ENCODE results near the gene SIX3.

Gene SIX3

DNA sequence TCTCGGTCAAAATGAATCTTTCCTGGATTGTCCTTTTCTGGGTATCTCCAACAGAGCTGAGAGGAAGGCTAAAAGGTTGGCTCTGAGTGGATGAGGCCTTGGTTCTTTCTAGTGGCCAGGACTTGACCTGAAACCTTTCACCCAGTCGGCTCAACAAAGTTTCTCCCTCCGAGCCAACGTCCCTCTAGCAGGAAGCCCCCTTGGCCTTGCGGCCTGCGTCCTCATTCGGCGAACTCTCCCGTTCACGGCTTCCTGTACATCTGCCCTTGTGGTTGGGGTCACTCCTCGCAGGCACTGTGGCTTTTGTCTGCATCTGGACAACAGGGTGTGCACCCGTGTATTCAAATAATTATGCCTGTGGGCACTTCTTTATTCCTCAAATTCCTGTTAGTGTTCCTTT is 9.4 kb upstream of the SIX3 start:
- TF ChIP-seq, protein P1, sequence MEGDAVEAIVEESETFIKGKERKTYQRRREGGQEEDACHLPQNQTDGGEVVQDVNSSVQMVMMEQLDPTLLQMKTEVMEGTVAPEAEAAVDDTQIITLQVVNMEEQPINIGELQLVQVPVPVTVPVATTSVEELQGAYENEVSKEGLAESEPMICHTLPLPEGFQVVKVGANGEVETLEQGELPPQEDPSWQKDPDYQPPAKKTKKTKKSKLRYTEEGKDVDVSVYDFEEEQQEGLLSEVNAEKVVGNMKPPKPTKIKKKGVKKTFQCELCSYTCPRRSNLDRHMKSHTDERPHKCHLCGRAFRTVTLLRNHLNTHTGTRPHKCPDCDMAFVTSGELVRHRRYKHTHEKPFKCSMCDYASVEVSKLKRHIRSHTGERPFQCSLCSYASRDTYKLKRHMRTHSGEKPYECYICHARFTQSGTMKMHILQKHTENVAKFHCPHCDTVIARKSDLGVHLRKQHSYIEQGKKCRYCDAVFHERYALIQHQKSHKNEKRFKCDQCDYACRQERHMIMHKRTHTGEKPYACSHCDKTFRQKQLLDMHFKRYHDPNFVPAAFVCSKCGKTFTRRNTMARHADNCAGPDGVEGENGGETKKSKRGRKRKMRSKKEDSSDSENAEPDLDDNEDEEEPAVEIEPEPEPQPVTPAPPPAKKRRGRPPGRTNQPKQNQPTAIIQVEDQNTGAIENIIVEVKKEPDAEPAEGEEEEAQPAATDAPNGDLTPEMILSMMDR (IDR thresholded peaks at IDR 0.05): no peak

DNA sequence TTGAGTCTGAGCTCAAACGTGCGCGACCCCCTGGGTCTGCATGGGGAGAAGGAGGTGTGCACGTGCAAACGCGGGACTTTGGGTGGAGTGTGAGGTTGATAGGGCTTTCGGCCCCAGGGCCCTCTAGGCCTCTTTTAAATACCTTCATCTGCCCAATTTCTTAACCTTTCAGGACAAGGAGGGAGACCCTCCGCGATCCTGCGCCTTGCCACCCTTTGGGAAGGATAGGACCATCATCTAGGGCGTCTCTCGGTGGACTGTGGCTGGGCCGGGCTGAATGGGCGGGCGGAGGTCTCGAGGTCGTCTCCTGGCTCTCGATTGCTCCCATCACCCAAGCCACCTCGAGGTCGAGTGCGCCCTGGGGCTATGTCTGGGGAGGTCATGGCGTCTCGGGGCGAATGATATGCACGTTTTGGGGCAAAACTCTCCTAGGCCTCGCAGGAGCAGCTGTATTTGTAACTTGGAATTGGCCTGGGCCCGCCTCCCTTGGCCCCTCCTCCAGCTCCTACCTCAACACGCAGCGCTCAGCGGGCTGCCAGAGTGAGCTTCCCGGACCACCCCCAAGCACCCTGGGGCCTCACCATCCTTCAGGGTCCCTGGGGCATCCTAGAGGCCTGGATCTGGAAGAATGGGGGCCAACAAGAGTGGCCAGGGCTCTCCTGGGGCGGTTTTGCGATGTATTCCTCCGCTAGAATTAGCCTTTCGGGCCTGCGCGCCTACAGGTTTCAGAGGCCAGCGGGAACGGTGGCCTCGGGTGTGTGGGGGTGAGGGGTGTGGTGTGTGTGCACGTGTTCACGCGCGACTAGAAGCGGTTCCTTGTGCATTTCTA is 8.7 kb upstream of the SIX3 start:
- TF ChIP-seq, protein P1 (IDR thresholded peaks at IDR 0.05): no peak

DNA sequence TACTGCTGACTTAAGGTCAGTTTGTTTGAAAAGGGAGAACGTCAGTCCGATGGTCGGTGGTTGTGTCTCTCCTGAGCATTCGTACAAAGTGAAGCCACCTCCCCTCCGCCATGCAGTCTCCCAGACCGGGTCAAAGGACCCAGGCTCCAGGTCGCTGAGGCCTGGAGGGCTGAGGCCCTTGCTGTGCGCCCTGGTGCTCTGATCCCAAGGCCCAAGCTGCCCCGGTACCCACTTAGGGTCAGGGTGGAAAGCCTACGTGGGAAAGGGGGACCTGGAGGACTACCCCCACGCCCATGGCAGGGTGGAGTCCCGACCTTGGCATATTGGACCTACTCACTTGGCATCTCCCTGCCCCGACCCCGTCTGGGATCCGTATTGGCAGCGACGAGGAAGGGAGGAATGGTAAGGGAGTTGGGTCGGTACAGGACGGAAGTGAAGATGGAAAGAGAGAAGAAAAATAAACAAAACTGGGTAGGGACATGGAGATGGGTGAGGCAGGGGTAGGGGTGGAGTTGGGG is 8.0 kb upstream of the SIX3 start:
- TF ChIP-seq, protein P1 (IDR thresholded peaks at IDR 0.05): no peak

DNA sequence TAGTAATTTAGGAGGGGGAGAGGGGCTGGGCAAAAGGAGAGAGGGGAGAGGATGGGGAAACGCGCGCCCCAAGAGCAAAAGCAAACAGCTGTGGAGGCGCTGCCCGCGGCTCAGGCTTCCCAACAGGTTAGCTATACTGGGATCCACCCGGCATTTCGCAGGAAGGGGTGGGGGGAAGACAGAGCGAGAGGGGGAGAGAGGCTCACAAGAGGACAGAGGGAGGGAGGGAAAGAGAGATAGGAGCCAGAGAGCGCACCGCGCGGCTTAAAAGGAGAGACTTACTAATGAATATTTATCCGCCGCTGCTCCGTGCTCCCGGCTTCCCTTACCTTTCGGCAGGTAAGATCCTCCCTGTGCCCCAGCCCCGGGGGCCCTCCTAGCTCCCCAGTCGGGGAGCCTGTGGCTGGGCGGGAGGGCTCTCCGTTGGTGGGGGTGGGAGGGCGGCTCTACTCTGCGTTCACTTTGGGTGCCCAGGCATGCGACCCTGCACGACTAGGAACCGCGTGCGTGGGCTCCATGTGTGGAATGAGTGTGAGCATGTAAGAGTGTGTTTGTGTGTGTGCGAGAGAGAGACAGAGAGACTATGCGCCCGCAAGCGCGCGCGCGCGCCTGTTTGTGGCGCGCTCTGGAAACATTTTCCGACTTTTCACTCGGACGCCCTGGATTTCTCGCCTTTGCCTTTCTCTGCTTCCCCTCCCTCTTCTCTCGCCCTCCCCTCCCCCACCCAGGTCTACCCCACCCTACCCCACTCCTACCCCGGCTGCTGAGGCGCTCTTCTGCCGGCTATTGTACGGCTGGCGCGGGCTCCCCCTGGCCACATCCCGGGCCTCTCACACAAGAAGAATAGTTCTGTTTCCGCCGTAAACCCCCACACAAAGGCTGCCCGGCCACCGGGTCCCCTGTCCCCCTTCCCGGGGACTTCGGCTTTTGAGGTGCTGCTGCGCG is 7.2 kb upstream of the SIX3 start:
- TF ChIP-seq, protein P1 (IDR thresholded peaks at IDR 0.05): no peak

DNA sequence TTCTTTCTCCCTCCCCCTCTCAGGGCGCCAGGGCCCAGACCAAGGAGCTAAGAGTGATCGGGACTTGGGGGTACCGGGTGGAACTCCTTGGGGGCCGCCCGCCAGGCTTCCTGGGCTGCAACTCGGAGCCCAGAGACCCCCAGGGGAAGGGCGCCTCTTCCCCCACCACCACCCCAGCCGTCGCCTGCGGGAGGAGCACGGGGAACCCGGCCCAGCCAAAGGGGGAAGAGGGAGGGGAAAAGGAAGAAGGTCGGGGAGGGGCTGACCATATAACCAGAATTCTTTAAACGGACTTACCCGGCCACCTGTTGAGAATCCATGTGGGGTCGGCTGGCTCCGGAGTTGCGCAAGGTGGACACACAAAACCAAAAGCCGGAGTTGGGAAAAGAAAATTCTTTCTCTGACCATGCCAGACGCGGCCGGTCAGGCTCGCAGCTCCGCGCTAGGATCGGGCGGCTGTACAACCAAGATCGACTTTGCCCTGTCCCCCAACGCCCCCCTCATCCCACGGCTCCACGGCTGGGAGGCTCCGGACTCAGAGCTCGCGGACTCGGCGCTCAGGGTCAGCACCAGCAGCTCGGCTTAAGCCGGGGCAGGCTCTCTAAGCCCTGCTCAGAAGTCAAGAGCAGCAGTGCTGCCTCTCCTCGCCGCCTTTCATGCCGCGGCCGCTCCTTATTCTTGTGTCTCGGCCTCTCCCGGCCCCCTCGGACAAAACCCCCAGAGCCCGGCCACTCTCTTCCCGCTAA is 6.3 kb upstream of the SIX3 start:
- TF ChIP-seq, protein P1 (IDR thresholded peaks at IDR 0.05): no peak

DNA sequence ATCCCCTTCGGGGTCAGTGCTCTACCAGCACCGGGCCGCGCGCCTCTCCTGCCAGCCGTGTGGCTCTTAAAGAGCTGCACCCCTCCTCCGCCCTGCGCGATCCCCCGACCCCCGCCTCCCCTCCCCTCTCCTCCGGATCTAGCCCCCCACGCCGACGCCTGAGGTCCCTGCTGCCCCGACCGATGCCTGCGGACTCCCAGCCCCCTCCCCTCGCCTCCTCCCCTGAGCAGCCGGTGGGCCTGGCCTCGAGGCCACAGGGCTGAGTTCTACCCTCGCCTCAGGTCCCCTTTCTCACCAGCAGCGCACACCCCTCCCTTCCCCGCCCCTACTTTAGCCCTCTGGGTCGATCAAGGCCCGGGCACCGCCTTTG is 5.8 kb upstream of the SIX3 start:
- TF ChIP-seq, protein P1 (IDR thresholded peaks at IDR 0.05): no peak

DNA sequence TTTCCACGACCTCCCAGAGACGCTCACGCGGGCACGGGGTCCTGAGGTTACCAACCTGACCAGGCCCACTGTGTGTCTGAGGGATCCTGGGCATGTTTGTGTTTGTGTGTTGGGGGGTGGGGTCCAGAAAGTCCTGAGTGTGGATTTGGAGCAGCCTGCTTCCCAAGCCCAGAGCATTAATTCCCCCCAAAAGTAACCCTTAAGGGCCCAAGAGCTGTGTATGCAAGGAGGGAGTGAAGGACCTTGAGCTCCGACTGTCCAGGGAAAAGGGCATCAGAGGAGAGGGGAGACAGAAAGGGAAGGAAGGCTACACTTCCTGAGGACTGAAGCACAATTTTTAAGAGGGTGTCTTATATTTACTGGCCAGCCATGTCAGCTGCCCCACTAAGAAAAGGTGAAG is 5.2 kb upstream of the SIX3 start:
- TF ChIP-seq, protein P1 (IDR thresholded peaks at IDR 0.05): no peak

Data from LNCAP (cell line).